IPS-20b (cell line): ENCODE measurements around the gene ARMC7.
A peak's percentile ranks its signal among the peaks of the same experiment; 100 is the strongest.

Experiments
- H3K27ac ChIP-seq: one replicate; pipeline ENCODE4 v1.5.1; 2013; ENCODE audit warnings: low read length
- H3K27me3 ChIP-seq: 2 replicates; pipeline ENCODE4 v1.6.1; 2013; ENCODE audit warnings: mild to moderate bottlenecking, low read length, inconsistent platforms; ENCODE audit not compliant: insufficient read depth
- H3K36me3 ChIP-seq: 2 replicates; pipeline ENCODE4 v1.6.1; 2013; ENCODE audit warnings: low read depth, mild to moderate bottlenecking, inconsistent platforms, low read length, moderate library complexity; ENCODE audit not compliant: insufficient read depth
- H3K4me1 ChIP-seq: 2 replicates; pipeline ENCODE4 v1.6.1; 2013; ENCODE audit warnings: mild to moderate bottlenecking, control low read depth, inconsistent platforms, low read length, moderate library complexity; ENCODE audit not compliant: insufficient read depth
- H3K4me3 ChIP-seq: 2 replicates; pipeline ENCODE4 v1.5.1; 2013; ENCODE audit warnings: mild to moderate bottlenecking, low read length, inconsistent platforms
- H3K9ac ChIP-seq: 2 replicates; pipeline ENCODE4 v1.6.1; 2013; ENCODE audit warnings: low read depth, mild to moderate bottlenecking, inconsistent platforms, low read length, moderate library complexity
- H3K9me3 ChIP-seq: 2 replicates; pipeline ENCODE4 v1.6.1; 2013; ENCODE audit warnings: mild to moderate bottlenecking, low read depth, low read length, inconsistent platforms; ENCODE audit not compliant: insufficient read depth

The ARMC7 gene

GRCh38 chr17:75109046-75109406 is 743 bp upstream of the ARMC7 start:
- Histone ChIP-seq H3K27ac (no peak overlapping the region), H3K36me3 (no peaks in the 10 kb centered on the region), H3K4me3 (peak overlapping the region; percentile 85), H3K9ac (peak overlapping the region; percentile 72; the same call in 1 of the 2 replicates), H3K27me3 (peaks cover 10% of the 10 kb centered on the region; the same call in 1 of the 2 replicates), H3K9me3 (no peaks in the 10 kb centered on the region), H3K4me1 (peaks cover 5% of the 10 kb centered on the region; the same call in 1 of the 2 replicates)

GRCh38 chr17:75110234-75110937 is 617 bp downstream of the ARMC7 start:
- H3K27ac ChIP-seq, result no peak overlapping the region
- H3K9me3 ChIP-seq, result no peaks in the 10 kb centered on the region
- H3K27me3 ChIP-seq, result peaks cover 10% of the 10 kb centered on the region; the same call in 1 of the 2 replicates
- H3K4me1 ChIP-seq, result peaks cover 5% of the 10 kb centered on the region; the same call in 1 of the 2 replicates
- peak overlapping the region; percentile 72; the same call in 1 of the 2 replicates for H3K9ac ChIP-seq
- H3K4me3 ChIP-seq, result peak overlapping the region; percentile 85
- H3K36me3 ChIP-seq, result peaks cover under 1% of the 10 kb centered on the region; the same call in 1 of the 2 replicates

- Histone ChIP-seq H3K36me3 (peaks cover 6% of the 10 kb centered on the region; the same call in 1 of the 2 replicates), H3K9ac (no peak overlapping the region), H3K27ac (no peak overlapping the region), H3K27me3 (peaks cover 10% of the 10 kb centered on the region; the same call in 1 of the 2 replicates), H3K9me3 (no peaks in the 10 kb centered on the region), H3K4me1 (peaks cover 5% of the 10 kb centered on the region; the same call in 1 of the 2 replicates), H3K4me3 (no peak overlapping the region)
Observed at GRCh38 chr17:75111777-75112335, 2.1 kb downstream of the ARMC7 start.

- Histone ChIP-seq H3K27ac (no peak overlapping the region), H3K4me1 (peaks cover under 1% of the 10 kb centered on the region; the same call in 1 of the 2 replicates), H3K27me3 (peaks cover 2% of the 10 kb centered on the region; the same call in 1 of the 2 replicates), H3K36me3 (peaks cover 12% of the 10 kb centered on the region; the same call in 1 of the 2 replicates), H3K4me3 (no peak overlapping the region), H3K9ac (peak overlapping the region; percentile 58; the same call in 1 of the 2 replicates), H3K9me3 (no peaks in the 10 kb centered on the region)
Observed at GRCh38 chr17:75113798-75114551, 4.2 kb downstream of the ARMC7 start.

GRCh38 chr17:75114552-75115314 is 5.0 kb downstream of the ARMC7 start:
- Histone ChIP-seq H3K4me1 (no peaks in the 10 kb centered on the region), H3K4me3 (no peak overlapping the region), H3K27ac (no peak overlapping the region), H3K9ac (peak overlapping the region; percentile 58; the same call in 1 of the 2 replicates), H3K9me3 (no peaks in the 10 kb centered on the region), H3K27me3 (no peaks in the 10 kb centered on the region), H3K36me3 (peaks cover 14% of the 10 kb centered on the region; the same call in 1 of the 2 replicates)

GRCh38 chr17:75115555-75115954 is 5.8 kb downstream of the ARMC7 start:
- H3K9me3 ChIP-seq, result no peaks in the 10 kb centered on the region
- H3K9ac ChIP-seq, result no peak overlapping the region
- no peaks in the 10 kb centered on the region for H3K27me3 ChIP-seq
- no peak overlapping the region for H3K4me3 ChIP-seq
- H3K36me3 ChIP-seq, result peaks cover 14% of the 10 kb centered on the region; the same call in 1 of the 2 replicates
- H3K4me1 ChIP-seq, result no peaks in the 10 kb centered on the region
- H3K27ac ChIP-seq, result no peak overlapping the region

- Histone ChIP-seq H3K9me3 (no peaks in the 10 kb centered on the region), H3K27me3 (no peaks in the 10 kb centered on the region), H3K9ac (no peak overlapping the region), H3K36me3 (peaks cover 14% of the 10 kb centered on the region; the same call in 1 of the 2 replicates), H3K27ac (no peak overlapping the region), H3K4me1 (no peaks in the 10 kb centered on the region), H3K4me3 (no peak overlapping the region)
Observed at GRCh38 chr17:75116737-75117136, 7.0 kb downstream of the ARMC7 start.

GRCh38 chr17:75118307-75118706 is 8.5 kb downstream of the ARMC7 start:
- H3K4me3 ChIP-seq, result no peak overlapping the region
- no peak overlapping the region for H3K27ac ChIP-seq
- no peak overlapping the region for H3K9ac ChIP-seq
- H3K4me1 ChIP-seq, result no peaks in the 10 kb centered on the region
- H3K36me3 ChIP-seq, result peaks cover 14% of the 10 kb centered on the region; the same call in 1 of the 2 replicates
- H3K27me3 ChIP-seq, result no peaks in the 10 kb centered on the region
- H3K9me3 ChIP-seq, result no peaks in the 10 kb centered on the region

GRCh38 chr17:75124041-75124818 is 14.5 kb downstream of the ARMC7 start:
- Histone ChIP-seq H3K4me1 (no peaks in the 10 kb centered on the region), H3K27me3 (no peaks in the 10 kb centered on the region), H3K9me3 (no peaks in the 10 kb centered on the region), H3K36me3 (peaks cover 4% of the 10 kb centered on the region), H3K9ac (no peak overlapping the region), H3K27ac (no peak overlapping the region), H3K4me3 (no peak overlapping the region)

GRCh38 chr17:75124819-75125162 is 15.0 kb downstream of the ARMC7 start:
- H3K9ac ChIP-seq, result no peak overlapping the region
- H3K4me1 ChIP-seq, result no peaks in the 10 kb centered on the region
- no peaks in the 10 kb centered on the region for H3K9me3 ChIP-seq

More at GRCh38 chr17:75124819-75125162, 15.0 kb downstream of the ARMC7 start:
- Histone ChIP-seq H3K36me3 (peaks cover 10% of the 10 kb centered on the region), H3K4me3 (no peak overlapping the region), H3K27me3 (no peaks in the 10 kb centered on the region), H3K27ac (no peak overlapping the region)
